Suprapubic skin (tissue), 4 donors: ENCODE data around the gene SLC12A3.

Source experiments
- CTCF ChIP-seq, 2 donors: fragments of 200-600 bp in 1 of 2; fragments of 450-650 bp in 1 of 2; sonication (generic) in 1 of 2; IDR thresholded peaks; one replicate each; pipeline ENCODE4 v1.5.1; 2016 to 2019; ENCODE audit warnings: antibody characterized with exemption in 2 of 2, mild to moderate bottlenecking in 1 of 2, moderate library complexity in 1 of 2
- EP300 ChIP-seq: sonication (generic); formaldehyde crosslinking; IDR thresholded peaks from one replicate; pipeline ENCODE4 v1.6.1; 2017; ENCODE audit warnings: antibody characterized with exemption
- POLR2A ChIP-seq, 2 donors: fragments of 450-650 bp; IDR thresholded peaks; one replicate each; pipeline ENCODE4 v1.6.1; 2017; ENCODE audit warnings: antibody characterized with exemption in 2 of 2, mild to moderate bottlenecking in 2 of 2, moderate library complexity in 2 of 2
- POLR2AphosphoS5 ChIP-seq, 3 donors: sonication (generic); formaldehyde crosslinking; IDR thresholded peaks; one replicate each; pipeline ENCODE4 v1.6.1; 2017; ENCODE audit warnings: antibody characterized with exemption in 3 of 3

GRCh38 chr16:56935201-56935600 is 70.2 kb downstream of the SLC12A3 start:
- TF ChIP-seq CTCF (IDR thresholded peaks at IDR 0.05) = no peak
- no peak for TF ChIP-seq POLR2AphosphoS5 (IDR thresholded peaks at IDR 0.05)
- no peak for TF ChIP-seq POLR2A (IDR thresholded peaks at IDR 0.05)
- no peak for TF ChIP-seq EP300
